Activated CD8-positive, alpha-beta memory T cell treated with anti-CD3 and anti-CD28 coated beads, Interleukin-2, amount 50 U/mL, for 24 hours (primary cell): ENCODE measurements around the gene ERAP2.

ENCODE experiments used
- DNase-seq: peaks from one replicate; pipeline ENCODE4 v3.0.0-alpha.2; 2020; ENCODE audit errors: extremely low read depth

The ERAP2 gene

DNA sequence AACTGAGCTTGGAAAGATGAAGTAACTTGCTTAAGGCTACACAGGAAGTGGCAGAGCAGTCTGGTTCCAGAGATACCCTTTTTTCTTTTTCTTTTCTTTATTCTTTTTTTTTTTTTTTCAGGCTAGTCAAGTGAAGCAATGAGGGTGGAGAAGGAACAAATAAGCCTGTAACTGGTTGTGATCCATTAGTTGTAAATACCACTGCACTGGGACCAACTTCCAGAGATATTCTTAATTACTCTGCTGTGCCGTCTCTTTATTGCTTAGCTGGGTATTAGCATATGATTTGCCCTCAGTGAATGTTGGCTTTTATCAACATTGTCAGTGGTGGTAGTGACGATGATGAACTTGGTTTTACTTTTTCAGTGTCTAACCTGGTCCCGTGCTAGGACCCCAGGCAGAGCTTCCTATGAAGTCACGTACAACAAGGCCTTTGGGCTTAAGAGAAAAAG is 86.3 kb downstream of the ERAP2 start:
- DNase-seq: no peak

DNA sequence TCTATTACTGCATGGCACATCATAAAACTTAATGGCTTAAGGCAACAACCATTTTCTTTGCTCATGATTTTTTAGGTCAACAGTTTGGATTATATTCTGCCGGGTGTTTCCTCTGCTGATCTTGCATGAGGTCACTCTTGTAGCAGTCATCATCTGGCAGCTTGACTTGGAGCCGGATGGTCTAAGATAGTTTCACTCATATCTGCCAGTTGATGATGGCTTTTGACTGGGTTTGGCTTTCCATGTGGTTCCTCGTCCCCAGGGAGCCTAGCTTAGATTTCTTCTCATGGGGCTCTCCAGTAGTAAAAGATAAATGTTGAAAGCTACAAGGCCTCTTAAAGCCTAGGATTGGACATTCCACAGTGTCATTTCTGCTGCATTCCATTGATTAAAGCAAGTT is 87.0 kb downstream of the ERAP2 start:
- no peak for DNase-seq

DNA sequence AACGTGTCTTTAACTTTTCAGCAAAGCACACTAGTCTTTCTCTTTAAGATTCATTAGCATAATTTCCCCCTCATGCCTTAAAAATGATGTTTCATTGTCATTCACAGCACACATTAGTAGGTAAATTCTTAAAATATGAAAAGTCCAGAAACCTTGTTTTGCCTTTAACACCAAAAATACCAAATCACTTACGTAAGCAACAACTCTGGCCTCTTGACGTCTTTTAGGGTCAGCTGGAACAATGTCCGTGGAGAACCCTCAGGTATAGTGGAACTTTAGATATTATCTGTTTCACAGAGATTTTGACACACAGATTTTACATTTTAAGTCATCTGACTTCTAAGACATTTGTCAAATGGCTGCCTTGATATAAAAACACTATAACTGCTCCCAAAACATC is 90.5 kb downstream of the ERAP2 start:
- DNase-seq: no peak

DNA sequence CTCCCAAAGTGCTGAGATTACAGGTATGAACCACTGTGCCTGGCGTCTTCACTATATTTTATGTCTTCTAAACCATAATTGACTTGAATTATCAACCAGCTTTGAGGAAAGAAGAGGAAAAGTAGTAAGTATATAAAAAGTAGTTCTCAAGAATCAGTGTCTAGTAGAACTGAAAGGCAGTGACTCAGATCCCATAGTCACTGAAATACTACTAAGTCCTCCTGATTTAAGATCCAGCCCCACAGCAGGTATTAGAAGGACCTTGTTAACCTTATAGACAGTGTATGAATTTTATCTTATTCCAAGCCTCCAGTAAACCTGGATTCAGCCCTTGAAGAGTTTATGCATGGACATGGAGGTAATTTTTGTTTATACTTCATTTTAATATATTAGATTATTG is 91.1 kb downstream of the ERAP2 start:
- DNase-seq: no peak

DNA sequence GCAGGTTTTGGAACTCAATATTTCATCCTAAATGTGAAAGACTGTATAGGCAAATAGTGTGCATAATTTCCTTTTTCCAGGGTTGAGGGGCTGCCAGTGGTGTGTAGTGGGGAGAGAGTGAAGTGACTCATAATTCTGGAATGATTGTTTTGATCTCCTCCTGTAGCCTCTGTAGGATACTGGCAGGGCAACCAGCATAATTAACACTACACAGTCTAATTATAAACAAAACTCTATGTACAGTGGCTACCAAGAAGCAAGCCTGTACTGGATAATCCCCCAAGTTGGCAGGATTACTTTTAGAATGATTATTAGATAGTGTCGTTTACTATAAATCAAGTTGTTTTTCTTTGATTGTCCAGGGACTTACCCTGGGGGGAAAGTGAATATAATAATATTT is 91.8 kb downstream of the ERAP2 start:
- DNase-seq: no peak

DNA sequence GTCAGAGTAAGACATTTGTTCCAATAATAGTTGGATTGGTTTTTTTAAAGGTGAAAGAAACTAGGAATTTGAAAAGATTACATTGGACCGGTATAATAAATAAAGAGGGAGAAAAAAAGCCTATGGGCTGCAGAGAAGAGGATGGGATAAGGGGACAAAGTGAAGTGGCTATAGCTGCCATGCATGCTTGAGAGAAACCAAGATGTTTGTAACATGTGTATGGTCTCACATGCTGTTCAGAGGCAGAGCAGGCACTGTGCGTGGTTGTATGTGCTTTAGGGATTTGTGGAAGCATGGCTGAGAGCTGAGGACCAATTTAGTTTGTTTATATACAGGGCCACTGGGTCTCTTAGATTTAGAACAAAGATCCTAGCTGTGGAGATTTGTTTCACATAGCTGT is 92.3 kb downstream of the ERAP2 start:
- DNase-seq: no peak
